ENCODE results near the gene SDHB. TPM values are rescaled to one million over a fixed set of nuclear protein-coding genes. Genes with fewer than 3 reads are reported as not detected.

Gene SDHB
- total and polyA plus RNA-seq, 9 of the 15 experiments (the other 6 are each of a cell fraction or from before 2014, with no cell fraction given) = 207 to 554 (median 365) TPM

DNA sequence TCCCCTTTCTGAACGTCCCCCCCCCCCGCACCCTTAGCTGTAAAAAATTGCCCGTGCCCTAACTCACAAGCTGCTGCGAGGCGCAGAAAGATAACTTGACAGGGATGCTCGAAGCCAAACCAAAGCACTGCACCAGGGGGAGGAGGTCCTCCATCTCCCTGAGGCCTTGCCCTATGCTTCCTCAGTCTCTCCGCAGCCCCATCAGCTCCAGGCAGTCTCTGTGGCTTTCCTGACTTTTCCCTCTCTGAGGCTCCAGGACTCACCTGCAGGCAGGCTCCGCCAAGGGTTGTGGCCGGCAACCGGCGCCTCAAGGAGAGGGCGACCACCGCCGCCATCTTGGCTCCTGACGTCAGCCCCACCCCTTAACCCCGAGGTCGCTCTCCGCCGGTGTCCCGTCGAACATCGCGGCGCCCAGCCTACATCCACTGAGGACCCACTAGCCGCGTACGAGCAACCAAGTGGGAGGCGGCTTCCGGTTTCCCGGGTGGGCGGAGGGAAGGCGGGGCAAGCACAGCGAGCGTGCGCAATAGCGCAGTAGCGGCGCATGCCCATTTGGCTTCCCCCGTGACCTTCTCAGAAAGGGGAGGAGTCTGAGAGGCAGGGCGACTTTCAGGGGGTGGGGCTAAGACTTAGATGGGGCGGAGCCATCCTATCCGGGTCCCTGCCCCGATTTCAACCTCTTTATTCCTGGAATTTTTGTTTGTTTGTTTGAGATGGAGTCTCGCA, at the start of gene SDHB (continued):
- TF ChIP-seq FOXA3 (CRISPR knock-in tag; conservative IDR thresholded peaks at IDR 0.05 in 1 of 2, IDR thresholded peaks at IDR 0.05 in 1 of 2) (no peak), NFXL1 (CRISPR knock-in tag; IDR thresholded peaks at IDR 0.05) (no peak), ARNT (IDR thresholded peaks at IDR 0.05) (no peak), FOS (IDR thresholded peaks at IDR 0.05; ENCODE audit: extremely low read depth, insufficient read length) (no peak), ZNF695 (CRISPR knock-in tag; IDR thresholded peaks at IDR 0.05) (no peak), SMARCC2 (IDR thresholded peaks at IDR 0.05; ENCODE audit: low read depth) (no peak), SMAD2 (IDR thresholded peaks at IDR 0.05; ENCODE audit: low read depth, low read length) (no peak), KDM5B (IDR thresholded peaks at IDR 0.05; ENCODE audit: insufficient replicate concordance, low read depth, low read length) (peak; percentile 95), RBM14 (IDR thresholded peaks at IDR 0.05; ENCODE audit: borderline replicate concordance, insufficient read depth, low read depth, low read length) (no peak), HMGN3 (IDR thresholded peaks at IDR 0.05; ENCODE audit: borderline replicate concordance, extremely low read depth, insufficient read length, low read depth, low read length) (peak; percentile 82), BCL6 (CRISPR knock-in tag; IDR thresholded peaks at IDR 0.05) (no peak), MCM2 (IDR thresholded peaks at IDR 0.05; ENCODE audit: low read depth) (no peak), PURB (CRISPR knock-in tag; IDR thresholded peaks at IDR 0.05; ENCODE audit: low read depth) (no peak), LCOR (CRISPR knock-in tag; IDR thresholded peaks at IDR 0.05) (peak; percentile 38; the same call in 1 of the 2 replicates)
- TF ChIP-seq, protein P1, sequence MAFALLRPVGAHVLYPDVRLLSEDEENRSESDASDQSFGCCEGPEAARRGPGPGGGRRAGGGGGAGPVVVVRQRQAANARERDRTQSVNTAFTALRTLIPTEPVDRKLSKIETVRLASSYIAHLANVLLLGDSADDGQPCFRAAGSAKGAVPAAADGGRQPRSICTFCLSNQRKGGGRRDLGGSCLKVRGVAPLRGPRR (CRISPR knock-in tag; IDR thresholded peaks at IDR 0.05) = no peak
- TF ChIP-seq, protein P2, sequence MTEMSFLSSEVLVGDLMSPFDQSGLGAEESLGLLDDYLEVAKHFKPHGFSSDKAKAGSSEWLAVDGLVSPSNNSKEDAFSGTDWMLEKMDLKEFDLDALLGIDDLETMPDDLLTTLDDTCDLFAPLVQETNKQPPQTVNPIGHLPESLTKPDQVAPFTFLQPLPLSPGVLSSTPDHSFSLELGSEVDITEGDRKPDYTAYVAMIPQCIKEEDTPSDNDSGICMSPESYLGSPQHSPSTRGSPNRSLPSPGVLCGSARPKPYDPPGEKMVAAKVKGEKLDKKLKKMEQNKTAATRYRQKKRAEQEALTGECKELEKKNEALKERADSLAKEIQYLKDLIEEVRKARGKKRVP (CRISPR knock-in tag; IDR thresholded peaks at IDR 0.05) = no peak
- TF ChIP-seq, protein P3, sequence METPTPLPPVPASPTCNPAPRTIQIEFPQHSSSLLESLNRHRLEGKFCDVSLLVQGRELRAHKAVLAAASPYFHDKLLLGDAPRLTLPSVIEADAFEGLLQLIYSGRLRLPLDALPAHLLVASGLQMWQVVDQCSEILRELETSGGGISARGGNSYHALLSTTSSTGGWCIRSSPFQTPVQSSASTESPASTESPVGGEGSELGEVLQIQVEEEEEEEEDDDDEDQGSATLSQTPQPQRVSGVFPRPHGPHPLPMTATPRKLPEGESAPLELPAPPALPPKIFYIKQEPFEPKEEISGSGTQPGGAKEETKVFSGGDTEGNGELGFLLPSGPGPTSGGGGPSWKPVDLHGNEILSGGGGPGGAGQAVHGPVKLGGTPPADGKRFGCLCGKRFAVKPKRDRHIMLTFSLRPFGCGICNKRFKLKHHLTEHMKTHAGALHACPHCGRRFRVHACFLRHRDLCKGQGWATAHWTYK (CRISPR knock-in tag; IDR thresholded peaks at IDR 0.05) = peak; percentile 50; the same call in 1 of the 2 replicates
- TF ChIP-seq, protein P4, sequence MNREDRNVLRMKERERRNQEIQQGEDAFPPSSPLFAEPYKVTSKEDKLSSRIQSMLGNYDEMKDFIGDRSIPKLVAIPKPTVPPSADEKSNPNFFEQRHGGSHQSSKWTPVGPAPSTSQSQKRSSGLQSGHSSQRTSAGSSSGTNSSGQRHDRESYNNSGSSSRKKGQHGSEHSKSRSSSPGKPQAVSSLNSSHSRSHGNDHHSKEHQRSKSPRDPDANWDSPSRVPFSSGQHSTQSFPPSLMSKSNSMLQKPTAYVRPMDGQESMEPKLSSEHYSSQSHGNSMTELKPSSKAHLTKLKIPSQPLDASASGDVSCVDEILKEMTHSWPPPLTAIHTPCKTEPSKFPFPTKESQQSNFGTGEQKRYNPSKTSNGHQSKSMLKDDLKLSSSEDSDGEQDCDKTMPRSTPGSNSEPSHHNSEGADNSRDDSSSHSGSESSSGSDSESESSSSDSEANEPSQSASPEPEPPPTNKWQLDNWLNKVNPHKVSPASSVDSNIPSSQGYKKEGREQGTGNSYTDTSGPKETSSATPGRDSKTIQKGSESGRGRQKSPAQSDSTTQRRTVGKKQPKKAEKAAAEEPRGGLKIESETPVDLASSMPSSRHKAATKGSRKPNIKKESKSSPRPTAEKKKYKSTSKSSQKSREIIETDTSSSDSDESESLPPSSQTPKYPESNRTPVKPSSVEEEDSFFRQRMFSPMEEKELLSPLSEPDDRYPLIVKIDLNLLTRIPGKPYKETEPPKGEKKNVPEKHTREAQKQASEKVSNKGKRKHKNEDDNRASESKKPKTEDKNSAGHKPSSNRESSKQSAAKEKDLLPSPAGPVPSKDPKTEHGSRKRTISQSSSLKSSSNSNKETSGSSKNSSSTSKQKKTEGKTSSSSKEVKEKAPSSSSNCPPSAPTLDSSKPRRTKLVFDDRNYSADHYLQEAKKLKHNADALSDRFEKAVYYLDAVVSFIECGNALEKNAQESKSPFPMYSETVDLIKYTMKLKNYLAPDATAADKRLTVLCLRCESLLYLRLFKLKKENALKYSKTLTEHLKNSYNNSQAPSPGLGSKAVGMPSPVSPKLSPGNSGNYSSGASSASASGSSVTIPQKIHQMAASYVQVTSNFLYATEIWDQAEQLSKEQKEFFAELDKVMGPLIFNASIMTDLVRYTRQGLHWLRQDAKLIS (CRISPR knock-in tag; IDR thresholded peaks at IDR 0.05) = peak; percentile 74; the same call in 1 of the 2 replicates
- TF ChIP-seq, protein P5, sequence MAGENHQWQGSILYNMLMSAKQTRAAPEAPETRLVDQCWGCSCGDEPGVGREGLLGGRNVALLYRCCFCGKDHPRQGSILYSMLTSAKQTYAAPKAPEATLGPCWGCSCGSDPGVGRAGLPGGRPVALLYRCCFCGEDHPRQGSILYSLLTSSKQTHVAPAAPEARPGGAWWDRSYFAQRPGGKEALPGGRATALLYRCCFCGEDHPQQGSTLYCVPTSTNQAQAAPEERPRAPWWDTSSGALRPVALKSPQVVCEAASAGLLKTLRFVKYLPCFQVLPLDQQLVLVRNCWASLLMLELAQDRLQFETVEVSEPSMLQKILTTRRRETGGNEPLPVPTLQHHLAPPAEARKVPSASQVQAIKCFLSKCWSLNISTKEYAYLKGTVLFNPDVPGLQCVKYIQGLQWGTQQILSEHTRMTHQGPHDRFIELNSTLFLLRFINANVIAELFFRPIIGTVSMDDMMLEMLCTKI (IDR thresholded peaks at IDR 0.05; ENCODE audit: partially characterized antibody) = no peak
